ENCODE results near the gene SLC6A1.

Gene SLC6A1

GRCh38 chr3:11047500-11047899, 55.0 kb downstream of the SLC6A1 start:
- TF ChIP-seq SIN3A (IDR thresholded peaks at IDR 0.05; ENCODE audit: borderline replicate concordance, insufficient read depth, low read length) (no peak), POLR2AphosphoS5 (IDR thresholded peaks at IDR 0.05; ENCODE audit: low read depth, low read length) (no peak), TAF1 (IDR thresholded peaks at IDR 0.05; ENCODE audit: borderline replicate concordance, insufficient read depth, low read length) (no peak), FOXP2 (optimal IDR thresholded peaks at IDR 0.05; ENCODE audit: borderline replicate concordance, extremely low read depth, extremely low read length, insufficient read depth) (no peak), REST (IDR thresholded peaks at IDR 0.05; ENCODE audit: insufficient read depth in 1 of 2, low read depth in 2 of 2, low read length in 2 of 2) (no peak)

GRCh38 chr3:11050666-11051323, 58.2 kb downstream of the SLC6A1 start:
- TF ChIP-seq TAF1 (IDR thresholded peaks at IDR 0.05; ENCODE audit: borderline replicate concordance, insufficient read depth, low read length) (no peak), REST (IDR thresholded peaks at IDR 0.05; ENCODE audit: insufficient read depth in 1 of 2, low read depth in 2 of 2, low read length in 2 of 2) (no peak), FOXP2 (optimal IDR thresholded peaks at IDR 0.05; ENCODE audit: borderline replicate concordance, extremely low read depth, extremely low read length, insufficient read depth) (no peak)

GRCh38 chr3:11053926-11054503, 61.5 kb downstream of the SLC6A1 start:
- no peak for TF ChIP-seq SIN3A (IDR thresholded peaks at IDR 0.05; ENCODE audit: borderline replicate concordance, insufficient read depth, low read length)
- TF ChIP-seq TAF1 (IDR thresholded peaks at IDR 0.05; ENCODE audit: borderline replicate concordance, insufficient read depth, low read length), result no peak
- no peak for TF ChIP-seq POLR2AphosphoS5 (IDR thresholded peaks at IDR 0.05; ENCODE audit: low read depth, low read length)
- TF ChIP-seq FOXP2 (optimal IDR thresholded peaks at IDR 0.05; ENCODE audit: borderline replicate concordance, extremely low read depth, extremely low read length, insufficient read depth), result no peak
- TF ChIP-seq REST (IDR thresholded peaks at IDR 0.05; ENCODE audit: insufficient read depth in 1 of 2, low read depth in 2 of 2, low read length in 2 of 2), result no peak

- TF ChIP-seq SIN3A (IDR thresholded peaks at IDR 0.05; ENCODE audit: borderline replicate concordance, insufficient read depth, low read length) (no peak), TAF1 (IDR thresholded peaks at IDR 0.05; ENCODE audit: borderline replicate concordance, insufficient read depth, low read length) (no peak), POLR2AphosphoS5 (IDR thresholded peaks at IDR 0.05; ENCODE audit: low read depth, low read length) (no peak), FOXP2 (optimal IDR thresholded peaks at IDR 0.05; ENCODE audit: borderline replicate concordance, extremely low read depth, extremely low read length, insufficient read depth) (no peak)
These were observed 62.3 kb downstream of the SLC6A1 start for GRCh38 chr3:11054739-11055438.

- TF ChIP-seq POLR2AphosphoS5 (IDR thresholded peaks at IDR 0.05; ENCODE audit: low read depth, low read length) (no peak), SIN3A (IDR thresholded peaks at IDR 0.05; ENCODE audit: borderline replicate concordance, insufficient read depth, low read length) (no peak), FOXP2 (optimal IDR thresholded peaks at IDR 0.05; ENCODE audit: borderline replicate concordance, extremely low read depth, extremely low read length, insufficient read depth) (no peak), TAF1 (IDR thresholded peaks at IDR 0.05; ENCODE audit: borderline replicate concordance, insufficient read depth, low read length) (no peak), REST (IDR thresholded peaks at IDR 0.05; ENCODE audit: insufficient read depth in 1 of 2, low read depth in 2 of 2, low read length in 2 of 2) (no peak)
These were observed 62.9 kb downstream of the SLC6A1 start for GRCh38 chr3:11055496-11055895.

Measured in PFSK-1 (cell line).